Tibial nerve (tissue), 4 donors: ENCODE measurements around the gene MIGA1.
A peak's percentile ranks its signal among the peaks of the same experiment; 100 is the strongest.

Experiments used
- EP300 ChIP-seq, 2 donors: sonication (generic); formaldehyde crosslinking; IDR thresholded peaks; one replicate each; pipeline ENCODE4 v1.6.1; 2017; ENCODE audit warnings: antibody characterized with exemption in 2 of 2, mild to moderate bottlenecking in 1 of 2
- TF ChIP-seq, protein P1 (sequence below), 5 experiments: fragments of 200-600 bp in 3 of 5; fragments of 450-650 bp in 2 of 5; sonication (generic) in 3 of 5; IDR thresholded peaks; one replicate each; pipeline ENCODE4 v1.5.1; 2016 to 2019; ENCODE audit warnings: antibody characterized with exemption in 5 of 5, mild to moderate bottlenecking in 3 of 5, moderate library complexity in 2 of 5

DNA sequence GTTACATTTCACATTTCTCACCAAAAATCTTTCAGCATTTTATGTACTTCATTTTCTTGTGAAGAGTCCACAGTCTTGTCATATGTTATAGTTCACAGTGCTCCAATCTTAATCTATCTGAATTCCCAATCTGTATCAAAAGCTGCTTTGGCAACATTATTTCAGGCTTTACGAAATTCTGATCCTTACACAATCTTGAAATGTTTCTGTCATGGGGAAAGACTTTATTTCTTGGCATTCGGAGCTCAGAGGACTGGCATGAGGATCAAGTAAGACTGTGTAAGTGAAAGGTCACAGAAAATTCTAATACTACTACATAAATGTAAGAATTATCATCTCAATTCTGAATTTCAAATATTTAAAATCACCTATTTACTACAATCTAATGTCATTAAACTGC, 21.8 kb upstream of the MIGA1 start:
- peak in 1 of 2 donors; percentile 75 for TF ChIP-seq EP300 (IDR thresholded peaks at IDR 0.05)
- TF ChIP-seq, protein P1, sequence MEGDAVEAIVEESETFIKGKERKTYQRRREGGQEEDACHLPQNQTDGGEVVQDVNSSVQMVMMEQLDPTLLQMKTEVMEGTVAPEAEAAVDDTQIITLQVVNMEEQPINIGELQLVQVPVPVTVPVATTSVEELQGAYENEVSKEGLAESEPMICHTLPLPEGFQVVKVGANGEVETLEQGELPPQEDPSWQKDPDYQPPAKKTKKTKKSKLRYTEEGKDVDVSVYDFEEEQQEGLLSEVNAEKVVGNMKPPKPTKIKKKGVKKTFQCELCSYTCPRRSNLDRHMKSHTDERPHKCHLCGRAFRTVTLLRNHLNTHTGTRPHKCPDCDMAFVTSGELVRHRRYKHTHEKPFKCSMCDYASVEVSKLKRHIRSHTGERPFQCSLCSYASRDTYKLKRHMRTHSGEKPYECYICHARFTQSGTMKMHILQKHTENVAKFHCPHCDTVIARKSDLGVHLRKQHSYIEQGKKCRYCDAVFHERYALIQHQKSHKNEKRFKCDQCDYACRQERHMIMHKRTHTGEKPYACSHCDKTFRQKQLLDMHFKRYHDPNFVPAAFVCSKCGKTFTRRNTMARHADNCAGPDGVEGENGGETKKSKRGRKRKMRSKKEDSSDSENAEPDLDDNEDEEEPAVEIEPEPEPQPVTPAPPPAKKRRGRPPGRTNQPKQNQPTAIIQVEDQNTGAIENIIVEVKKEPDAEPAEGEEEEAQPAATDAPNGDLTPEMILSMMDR (IDR thresholded peaks at IDR 0.05): no peak
